NCI-H1048 (cell line): Measurements from ENCODE around the gene ARHGAP27.

Experiments used
- DNase-seq: peaks from one replicate; lab custom pipeline; 2025; lab: John Stamatoyannopoulos, UW

ARHGAP27 gene

DNA sequence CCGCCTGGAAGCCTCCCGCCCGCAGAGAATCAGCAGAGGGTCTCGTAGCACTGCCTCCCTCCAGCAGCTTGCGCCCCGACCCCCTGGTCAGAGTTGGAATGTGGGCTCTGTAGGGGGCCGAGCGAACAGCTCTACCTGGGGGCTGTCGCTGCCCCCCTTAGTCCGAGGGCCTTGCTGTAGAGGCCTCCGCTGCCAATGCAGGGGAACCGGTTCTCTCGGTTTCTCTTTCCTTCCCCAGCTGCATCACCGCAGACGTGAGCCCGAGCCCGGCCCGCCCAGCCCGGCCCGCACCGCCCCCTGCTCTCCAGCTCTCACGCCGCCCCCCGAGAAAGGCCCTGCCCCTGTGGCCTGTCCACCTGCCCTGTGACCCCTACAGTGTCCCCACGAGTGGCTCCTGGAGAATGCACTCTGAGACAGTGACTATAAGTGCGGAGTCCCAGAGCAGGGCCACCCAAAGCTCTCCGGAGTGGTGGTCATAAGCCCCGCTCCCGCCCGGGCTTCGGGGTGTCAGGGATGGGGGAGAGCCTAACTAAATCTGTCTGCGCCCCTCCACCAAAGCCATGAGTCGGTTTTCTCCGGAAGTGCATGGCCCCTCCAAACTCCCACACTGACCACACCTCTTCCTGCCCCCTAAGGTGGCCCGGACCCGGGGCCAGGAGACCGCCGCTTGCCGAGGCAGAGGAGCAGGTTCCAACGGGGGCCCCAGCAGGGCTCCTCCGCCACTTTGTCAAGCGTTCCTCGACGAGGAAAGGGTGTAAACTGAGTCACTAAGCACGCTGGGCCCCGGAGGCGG lies 1.7 kb downstream of the ARHGAP27 start:
- no peak for DNase-seq

DNA sequence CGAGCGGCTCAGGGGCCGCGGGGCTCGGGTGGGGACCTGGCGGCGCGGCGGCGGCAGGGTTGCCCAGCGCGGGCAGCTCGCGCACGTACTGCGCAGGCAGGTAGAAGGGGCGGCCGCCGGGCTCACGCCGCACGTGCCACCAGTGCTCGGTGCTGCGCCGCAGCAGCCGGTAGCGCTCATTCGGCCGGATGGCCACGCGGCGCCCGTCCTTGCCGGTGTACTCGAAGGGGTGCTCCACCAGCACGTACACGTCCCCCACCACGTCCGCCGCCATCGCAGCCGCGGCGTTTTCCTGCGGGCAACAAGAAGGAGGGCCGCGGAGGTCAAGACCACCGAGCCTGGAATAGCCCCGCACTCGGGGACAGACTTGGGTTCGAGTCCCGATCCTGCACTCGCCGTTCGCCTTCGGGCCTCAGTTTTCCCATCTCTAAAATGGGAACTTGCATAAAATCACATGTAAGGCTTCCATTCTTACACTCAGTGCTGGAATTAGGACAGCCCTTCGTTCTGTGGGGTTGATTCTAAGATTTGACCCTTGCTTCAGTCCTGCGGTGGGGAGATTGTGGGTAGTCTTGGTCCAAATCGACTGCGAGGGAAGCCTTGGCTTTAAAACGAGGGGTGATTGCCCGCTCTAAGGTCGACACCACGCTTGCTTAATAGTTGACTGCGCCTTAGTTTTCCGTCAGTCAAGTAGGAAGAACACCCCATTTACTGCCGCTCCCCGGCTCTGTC lies 2.5 kb downstream of the ARHGAP27 start:
- no peak for DNase-seq

DNA sequence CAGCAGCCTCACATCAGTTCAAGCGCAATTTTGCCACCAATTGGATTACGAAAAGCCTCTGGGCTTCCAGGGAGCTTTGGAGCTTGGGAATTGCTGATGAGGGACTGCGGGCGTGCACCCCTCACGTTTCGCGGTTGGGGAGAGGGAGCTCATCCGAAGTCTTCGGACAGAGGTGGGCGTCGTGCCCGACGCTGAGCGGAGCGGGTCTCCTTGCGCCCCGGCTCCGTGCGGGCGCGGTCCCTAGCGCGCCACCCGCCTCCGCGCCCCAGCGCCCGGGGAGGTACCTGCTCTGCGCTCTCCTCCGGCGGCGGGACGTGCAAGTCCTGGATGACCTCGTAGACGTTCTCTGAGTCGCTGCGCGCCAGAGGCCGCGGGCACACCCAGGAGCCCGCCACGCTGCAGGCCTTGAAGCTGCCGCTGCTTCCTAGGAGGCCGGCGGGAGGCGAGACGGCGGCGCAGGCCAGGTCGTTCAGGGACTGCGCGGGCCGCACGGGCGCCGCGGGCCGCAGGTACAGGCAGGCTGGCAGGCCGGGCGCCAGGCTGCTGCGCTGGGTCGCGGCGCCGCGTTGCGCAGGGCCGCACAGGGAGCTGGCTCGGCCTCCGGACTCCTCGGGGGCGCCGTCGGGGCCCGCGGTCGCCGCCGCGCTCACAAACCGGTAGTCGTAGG lies 3.2 kb downstream of the ARHGAP27 start:
- DNase-seq: no peak

DNA sequence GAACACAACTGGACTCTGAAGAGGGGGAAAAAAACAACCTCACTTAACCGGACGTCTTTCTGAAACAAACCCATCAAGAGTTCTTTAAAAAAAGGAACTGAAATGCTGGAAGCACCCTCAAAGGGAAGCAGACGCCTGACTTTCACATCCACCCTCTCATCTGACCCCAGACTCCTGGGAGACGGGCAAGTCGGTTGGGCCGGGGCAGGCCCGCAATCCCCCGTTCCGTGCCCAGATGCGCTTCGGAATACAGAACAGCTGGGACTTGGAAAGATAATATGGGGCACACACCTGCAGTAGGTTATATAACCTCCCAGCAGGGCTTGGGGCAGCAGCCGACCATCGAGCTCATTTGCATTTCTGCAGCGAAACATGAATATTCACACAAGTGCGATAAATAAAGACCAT lies 3.7 kb downstream of the ARHGAP27 start:
- DNase-seq: no peak

DNA sequence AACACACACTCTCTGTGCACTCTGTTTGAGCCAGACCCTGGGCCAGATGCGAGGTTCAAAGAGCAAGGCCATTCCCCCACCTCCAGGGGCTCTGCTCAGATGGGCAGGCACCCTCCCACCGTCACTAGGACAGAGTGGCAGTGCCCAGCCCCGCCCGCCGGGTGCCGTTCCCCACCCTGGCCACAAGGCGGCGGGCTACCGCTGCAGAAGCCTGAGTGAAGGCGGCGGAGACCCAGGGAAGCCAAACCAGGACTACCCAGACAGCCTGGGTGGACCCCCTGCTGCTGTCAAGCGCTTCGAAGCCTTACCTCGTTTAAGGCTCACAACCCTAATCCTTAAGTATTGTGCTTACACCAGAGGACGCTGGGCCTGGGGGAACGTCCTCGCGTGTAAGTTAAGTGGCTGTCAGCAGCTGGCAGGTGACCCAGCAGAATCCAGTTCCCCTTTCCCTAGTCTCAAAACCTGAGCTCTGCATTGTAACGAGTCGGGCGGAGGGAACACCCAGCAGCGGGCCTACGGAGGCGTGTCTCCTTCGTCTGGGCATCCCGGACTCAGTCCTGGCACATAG lies 4.5 kb downstream of the ARHGAP27 start:
- DNase-seq: peak; percentile 53

DNA sequence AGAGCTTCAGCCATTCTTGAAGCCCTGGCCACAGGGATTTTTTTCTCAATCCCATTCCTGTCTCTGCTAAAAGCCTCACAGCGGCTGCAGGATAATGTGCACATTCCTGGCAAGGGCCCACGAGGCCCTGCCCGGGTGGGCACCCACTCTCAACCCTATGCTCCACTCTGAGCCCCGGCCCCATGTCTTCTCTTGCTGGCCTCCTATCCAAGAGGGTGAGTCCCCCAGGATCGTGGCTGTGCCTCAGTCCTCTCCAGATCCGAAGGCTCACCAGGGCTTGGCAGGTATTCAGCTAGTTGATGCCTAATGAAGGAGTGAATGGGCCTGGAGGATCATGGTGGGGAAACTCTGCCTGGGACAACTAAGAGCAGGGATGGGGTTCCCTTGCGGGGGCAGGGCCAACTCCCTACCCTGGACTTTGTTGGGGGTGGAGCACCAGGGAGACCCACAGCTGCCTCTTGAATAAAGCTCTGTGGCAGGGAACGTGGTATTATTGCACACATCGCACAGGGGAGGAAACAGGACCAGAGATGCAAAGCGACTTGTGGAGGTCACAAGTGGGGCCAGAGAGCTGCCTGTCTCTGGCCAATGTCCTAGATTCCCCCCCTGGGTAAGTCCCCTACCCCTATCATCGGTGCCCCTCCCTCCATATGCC lies 5.4 kb downstream of the ARHGAP27 start:
- DNase-seq: no peak

DNA sequence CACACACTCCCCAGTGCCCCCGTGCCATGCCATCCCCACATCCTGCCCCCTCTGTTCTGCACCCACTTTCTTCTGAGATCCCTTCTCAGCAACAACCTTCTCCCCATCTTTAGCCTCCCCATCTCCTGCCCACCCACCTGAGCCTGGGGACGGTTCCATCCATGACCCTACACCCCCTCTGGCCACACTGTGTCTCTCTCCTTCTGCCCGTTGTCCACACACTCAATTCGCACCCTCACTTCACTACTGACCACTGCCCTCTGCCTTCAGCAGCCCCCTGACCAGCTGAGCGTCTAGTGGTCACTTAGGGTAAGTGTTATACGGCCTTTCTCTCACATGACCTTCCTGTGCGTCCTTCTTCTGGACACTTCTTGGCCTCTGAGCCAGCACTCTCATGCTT lies 6.1 kb downstream of the ARHGAP27 start:
- DNase-seq: no peak

DNA sequence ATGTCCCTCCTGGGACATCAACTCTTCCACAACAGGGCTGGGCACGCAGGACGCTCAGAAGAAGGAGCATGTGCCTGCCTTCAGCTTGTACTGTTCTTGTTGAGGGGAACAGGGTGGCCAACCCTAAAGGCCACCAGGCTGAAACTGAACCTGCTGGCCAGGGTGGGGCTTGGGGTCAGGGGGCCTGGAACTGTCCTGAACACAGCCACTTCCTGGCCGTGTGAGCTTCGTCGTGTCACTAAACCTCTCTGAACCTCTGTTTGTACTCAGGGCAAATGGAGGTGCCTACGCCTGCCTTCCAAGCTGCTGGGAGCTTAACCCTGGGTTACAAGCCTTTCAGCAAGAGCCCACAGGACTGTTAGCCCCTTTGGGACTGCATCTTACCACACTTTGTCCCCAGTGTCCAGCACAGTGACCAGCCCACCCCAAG lies 6.7 kb downstream of the ARHGAP27 start:
- DNase-seq: no peak

DNA sequence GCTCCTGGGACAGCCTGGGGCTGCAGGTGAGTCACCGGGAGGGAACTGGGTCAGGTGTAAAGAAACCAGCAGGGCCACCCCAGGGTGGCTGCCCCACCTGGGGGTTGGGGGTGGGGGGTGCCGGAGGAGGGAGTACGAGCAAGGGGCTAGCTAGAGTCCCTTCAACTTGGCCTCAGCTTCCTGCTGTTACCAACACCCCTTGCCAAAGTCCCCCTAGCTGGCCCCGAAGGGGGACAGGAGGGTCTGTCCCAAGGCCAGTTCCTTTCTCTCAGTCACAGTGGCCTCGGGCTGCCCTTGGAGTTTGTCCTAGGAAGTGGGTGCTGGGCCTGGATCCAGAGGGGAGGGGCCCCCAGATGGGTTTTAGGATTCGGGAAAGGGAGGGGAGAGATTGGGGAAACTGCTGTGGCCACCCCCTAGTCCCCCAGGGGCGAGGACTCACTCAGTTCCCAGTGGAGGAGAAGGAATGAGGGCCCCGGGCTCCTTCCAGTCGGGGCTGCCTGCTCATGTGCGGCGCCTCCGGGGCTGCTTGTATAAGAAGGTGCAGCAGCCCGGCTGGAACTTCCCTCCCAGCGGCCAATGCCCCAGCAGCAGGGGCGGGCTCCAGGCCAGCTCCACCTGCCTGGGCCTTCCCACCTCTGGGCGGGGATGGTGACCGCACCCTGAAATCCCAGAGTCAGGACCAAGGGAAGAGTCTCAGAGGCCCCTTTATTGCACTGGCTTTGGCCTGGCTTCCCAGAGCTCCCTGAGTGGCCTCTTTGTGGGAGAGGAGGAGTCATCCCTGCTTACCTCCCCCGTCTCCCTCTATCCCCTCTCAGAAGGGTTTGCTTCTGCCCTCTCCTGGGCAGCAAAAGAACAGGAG lies 7.3 kb downstream of the ARHGAP27 start:
- DNase-seq: no peak

DNA sequence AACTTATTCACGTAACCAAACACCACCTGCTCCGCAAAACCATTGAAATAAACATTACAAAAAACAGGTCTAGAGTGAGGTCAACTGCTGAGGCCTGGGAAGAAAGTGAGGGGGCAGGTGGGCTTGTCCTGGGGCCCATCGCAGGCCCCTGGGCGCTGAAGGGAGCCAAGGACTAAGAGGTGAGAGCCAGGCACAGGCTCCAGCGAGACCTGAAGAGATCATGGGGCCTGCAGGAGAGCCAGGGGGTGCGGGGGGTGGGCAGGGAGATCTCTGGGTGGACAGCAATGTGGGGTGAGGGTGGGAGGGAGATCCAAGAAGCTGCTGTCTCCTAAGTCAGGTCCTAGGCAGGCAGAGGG lies 7.9 kb downstream of the ARHGAP27 start:
- DNase-seq: no peak

DNA sequence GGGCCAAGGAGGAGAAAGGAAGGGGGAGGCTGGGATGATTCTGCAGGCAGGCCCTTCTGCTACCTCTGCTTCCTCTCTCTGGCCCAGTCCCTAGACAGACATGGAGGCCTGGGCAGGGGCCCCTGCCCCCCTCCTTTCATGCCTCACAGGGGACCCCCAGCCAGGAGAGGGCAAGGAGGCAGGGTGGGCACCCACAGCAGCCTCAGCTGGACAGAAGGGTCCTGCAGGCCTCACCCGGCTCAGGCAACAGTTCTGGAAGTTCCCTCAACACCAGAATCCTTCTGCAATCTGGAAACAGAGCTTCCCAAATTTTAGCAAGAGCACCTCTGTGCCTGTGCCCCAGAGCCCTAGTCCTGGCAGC lies 8.7 kb downstream of the ARHGAP27 start:
- DNase-seq: no peak

DNA sequence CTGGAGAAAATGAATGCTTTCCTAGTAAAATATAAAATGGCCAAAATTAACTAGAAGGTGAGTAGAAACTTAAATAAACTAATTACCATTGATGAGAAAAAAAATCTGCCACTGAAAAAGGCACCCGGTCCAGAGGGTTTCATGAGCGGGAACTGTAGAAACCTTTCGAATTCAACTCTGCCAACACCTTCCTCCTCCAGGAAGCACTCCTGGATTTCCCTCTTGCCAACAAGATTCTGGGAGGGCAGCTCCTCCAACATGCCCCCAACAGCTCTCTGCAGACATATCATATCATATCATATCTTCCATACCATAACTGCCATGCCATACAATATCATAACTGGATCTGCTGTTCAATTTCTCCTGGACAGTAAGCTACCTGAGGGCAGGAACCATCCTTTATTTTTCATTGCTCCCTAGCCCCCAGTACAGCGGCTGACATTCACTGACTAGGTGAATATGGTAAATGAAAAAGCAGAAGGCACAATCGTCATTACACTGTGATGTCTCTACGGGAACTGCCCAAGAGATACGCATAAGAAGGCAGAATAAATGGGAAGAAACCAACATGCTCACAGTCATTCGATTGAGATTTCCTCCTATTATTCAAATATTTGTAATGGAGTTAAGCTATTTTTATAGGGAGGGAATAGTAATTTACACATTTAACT lies 9.2 kb downstream of the ARHGAP27 start:
- DNase-seq: no peak

DNA sequence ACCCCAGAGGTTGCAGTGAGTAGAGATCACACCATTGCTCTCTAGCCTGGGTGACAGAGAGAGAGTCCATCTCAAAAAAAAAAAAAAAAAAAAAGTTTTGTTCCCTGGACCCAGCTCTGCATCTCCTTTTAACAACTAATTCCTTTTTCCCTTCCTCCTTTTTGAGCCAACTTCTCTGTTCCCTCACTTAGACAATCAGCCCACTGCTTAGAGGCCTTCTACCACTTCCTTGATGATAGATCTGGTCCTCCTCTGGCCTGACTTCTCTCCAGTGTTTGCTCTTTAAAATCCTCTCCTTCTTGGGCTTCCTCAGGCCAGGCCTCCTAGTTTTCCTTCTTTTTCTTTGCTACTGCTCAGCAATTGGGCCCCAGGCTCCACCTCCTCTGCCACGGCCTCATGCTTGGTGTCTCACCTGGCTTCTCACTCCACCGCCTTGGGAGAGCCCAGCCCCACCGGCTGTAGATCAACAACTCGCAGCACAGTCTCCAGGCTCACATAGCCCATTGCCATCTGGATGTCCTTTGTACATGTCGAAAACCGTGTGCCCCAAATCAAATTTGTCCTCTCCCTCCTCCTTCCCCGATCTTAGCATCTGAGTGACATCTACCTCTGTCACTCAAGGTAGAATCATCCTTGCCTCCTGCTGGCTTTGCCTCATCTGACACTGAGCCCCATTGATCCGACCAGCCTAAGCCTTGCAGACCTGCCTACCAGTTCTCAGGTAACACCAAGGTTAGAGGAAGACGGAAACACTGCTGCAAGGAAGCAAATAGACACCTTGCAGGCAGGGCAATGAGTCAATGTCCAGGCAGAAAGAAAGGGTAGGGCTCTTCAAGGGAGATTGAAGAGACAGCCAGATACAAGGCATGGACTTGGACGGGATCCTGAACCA lies 17.4 kb downstream of the ARHGAP27 start:
- DNase-seq: no peak

DNA sequence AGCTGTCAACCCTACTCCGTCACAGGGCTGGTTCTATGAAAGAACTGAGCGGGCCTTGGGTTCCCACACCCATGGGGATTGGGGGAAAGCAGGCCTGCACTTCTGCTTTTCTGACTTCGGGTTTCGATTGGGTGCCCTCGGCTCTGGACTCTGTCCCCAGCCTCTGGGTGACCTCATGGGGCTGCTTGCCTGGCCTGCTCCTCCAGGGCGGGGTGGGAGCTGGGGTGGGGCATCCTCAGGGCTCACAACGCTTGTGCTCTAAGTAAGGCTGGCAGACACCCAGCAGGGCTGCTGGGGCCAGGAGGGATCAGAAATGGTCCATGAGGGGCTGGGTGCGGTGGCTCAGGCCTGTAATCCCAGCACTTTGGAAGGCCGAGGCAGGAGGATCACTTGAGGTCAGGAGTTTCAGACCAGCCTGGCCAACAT lies 19.2 kb downstream of the ARHGAP27 start:
- DNase-seq: no peak

DNA sequence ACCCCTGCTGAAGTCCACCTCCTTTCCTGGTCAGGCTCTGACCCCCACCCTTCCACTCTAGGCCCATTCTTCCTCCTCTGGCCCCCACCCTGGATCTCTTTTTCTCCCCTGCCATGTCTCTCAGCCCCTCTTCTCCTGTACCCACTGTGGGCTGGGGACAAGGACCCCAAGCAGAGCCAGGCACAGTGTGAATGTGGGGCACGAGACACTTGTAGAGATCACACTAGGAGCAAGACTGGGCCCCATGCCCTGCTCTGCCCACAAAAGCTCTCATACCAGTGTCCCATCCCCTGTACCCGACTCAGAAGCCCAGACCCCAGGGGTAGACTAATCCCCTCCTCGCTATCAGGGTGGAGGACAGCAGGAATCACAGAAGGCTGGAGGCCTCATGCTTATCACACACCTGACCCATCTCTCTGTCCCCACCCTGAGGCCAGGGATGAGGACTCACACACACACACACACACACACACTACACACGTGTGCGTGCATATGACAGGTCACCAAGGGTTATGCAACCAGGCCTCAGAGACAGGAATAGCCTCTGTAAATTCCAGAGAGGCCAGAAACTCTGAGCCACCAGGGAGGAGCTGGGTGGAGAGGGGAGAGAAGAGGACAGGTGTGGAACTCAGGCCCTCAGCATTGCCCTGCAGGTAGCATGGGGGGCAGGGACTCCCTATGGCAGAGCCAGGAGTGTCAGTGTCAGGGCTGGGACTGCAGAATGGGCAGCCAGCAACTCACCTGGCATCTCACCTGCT lies 21.1 kb downstream of the ARHGAP27 start:
- no peak for DNase-seq

DNA sequence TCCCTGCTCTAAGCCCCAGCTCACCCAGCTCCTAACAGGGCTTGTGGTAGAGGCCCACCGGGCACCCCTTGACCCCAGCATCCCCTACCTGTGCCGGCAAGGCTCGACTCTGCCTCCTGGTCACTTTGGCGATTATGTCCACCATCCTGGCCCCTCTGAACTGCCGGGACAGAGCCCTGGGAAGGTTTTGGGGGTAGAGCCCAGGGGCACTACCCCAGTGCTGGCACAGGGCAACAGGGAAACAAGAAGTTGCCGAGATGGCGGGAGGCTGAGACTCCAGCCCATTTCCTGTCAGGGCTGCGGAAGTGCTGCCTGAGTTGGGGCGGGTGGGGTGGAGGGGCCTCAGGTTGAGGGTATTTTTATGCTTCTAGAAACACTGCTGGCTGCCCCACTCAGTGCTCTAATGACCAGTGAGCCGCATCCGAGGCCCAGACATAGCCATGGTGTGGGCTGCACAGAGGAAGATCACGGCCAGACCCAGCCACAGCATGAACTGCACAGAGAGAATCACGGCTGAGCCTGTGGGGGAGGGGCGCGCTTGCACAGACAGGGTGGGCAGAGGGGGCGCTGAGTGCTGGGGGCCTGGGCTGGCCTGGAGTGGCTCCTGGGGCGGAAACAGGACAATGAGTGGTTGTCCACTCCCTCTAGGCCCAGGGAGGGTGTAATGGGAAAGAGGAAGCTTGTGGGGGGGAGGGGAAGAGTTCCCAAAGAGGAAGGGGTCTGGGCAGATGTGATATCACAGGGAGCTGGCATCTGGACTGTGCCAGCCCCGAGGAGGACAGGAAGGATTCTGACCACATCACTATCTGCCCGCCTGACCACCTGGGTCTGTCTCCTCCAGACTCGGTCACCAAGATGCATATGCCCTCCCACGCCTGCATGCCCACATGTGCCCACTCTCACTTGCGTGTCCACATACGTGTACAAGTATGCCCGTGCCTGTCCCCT lies 22.3 kb downstream of the ARHGAP27 start:
- DNase-seq: no peak

DNA sequence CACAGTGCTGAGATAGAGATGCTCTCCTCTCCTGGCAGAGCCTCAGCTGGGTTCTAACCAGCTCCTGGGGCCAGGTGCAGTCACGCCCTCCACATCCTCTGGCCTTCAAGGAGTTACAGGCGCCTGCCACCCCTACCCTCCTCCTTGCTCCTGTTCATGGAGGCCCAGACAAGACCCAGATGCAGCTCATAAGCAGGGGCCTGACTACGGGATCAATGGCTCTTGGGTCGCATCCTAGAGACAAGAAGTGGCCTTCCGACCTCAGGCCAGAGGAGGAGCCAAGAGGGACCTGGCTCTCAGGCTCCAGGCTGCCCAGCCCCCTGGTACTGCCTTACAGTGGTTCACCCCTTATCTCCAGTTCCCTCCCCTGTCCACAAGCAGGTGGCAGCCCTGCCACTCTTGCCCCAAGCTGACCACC lies 23.0 kb downstream of the ARHGAP27 start:
- DNase-seq: no peak
